H1 (cell line): ENCODE measurements around the gene CYP46A1.

Source experiments
- CHD2 ChIP-seq: IDR thresholded peaks from 2 replicates; pipeline ENCODE4 v1.6.1; 2012; ENCODE audit warnings: low read length, improper control_type of control experiment
- CTCF ChIP-seq, 3 experiments: IDR thresholded peaks; 1 replicate in 2 of 3; 2 replicates in 1 of 3; pipeline versions ENCODE4 v1.5.1 to v1.6.1; 2011; ENCODE audit warnings: low read length in 3 of 3, mild to moderate bottlenecking in 3 of 3, inconsistent platforms in 2 of 3, low read depth in 1 of 3, moderate library complexity in 1 of 3; ENCODE audit not compliant: insufficient read depth in 1 of 3; ENCODE audit errors: control extremely low read depth in 1 of 3
- EP300 ChIP-seq, 2 experiments: IDR thresholded peaks; 1 replicate in 1 of 2; 2 replicates in 1 of 2; pipeline ENCODE4 v1.6.1; 2011 to 2012; ENCODE audit warnings: low read depth in 2 of 2, low read length in 2 of 2, mild to moderate bottlenecking in 2 of 2, borderline replicate concordance in 1 of 2, inconsistent platforms in 1 of 2, moderate library complexity in 1 of 2
- POLR2A ChIP-seq, 2 experiments: IDR thresholded peaks; 1 replicate in 1 of 2; 2 replicates in 1 of 2; pipeline ENCODE4 v1.6.1; 2011; ENCODE audit warnings: low read depth in 2 of 2, low read length in 2 of 2, mild to moderate bottlenecking in 2 of 2; ENCODE audit errors: control extremely low read depth in 1 of 2
- SIN3A ChIP-seq, 2 experiments: IDR thresholded peaks in 1 of 2; conservative IDR thresholded peaks in 1 of 2; 2 replicates each; pipeline ENCODE4 v1.6.1; 2011 to 2012; ENCODE audit warnings: low read length in 2 of 2, improper control_type of control experiment in 1 of 2, low read depth in 1 of 2, mild to moderate bottlenecking in 1 of 2
- SRF ChIP-seq: IDR thresholded peaks from 2 replicates; pipeline ENCODE4 v1.6.1; 2011; ENCODE audit warnings: mild to moderate bottlenecking, low read depth, low read length, moderate library complexity
- TCF12 ChIP-seq: IDR thresholded peaks from 2 replicates; pipeline ENCODE4 v1.6.1; 2011; ENCODE audit warnings: low read depth, mild to moderate bottlenecking, low read length
- YY1 ChIP-seq: IDR thresholded peaks from 2 replicates; pipeline ENCODE4 v1.6.1; 2011; ENCODE audit warnings: low read depth, mild to moderate bottlenecking, low read length

GRCh38 chr14:99722741-99723140 lies 38.6 kb downstream of the CYP46A1 start:
- TF ChIP-seq TCF12 (no peak), YY1 (no peak), SIN3A (conservative IDR thresholded peaks at IDR 0.05 in 1 of 2, IDR thresholded peaks at IDR 0.05 in 1 of 2; ENCODE audit: low read depth in 1 of 2, low read length in 2 of 2) (no peak), CHD2 (no peak), SRF (no peak), CTCF (IDR thresholded peaks at IDR 0.05; ENCODE audit: control extremely low read depth in 1 of 3, insufficient read depth in 1 of 3, low read depth in 1 of 3, low read length in 3 of 3) (no peak), EP300 (IDR thresholded peaks at IDR 0.05; ENCODE audit: borderline replicate concordance in 1 of 2, low read depth in 2 of 2, low read length in 2 of 2) (no peak), POLR2A (IDR thresholded peaks at IDR 0.05; ENCODE audit: control extremely low read depth in 1 of 2, low read depth in 2 of 2, low read length in 2 of 2) (no peak)
